CD14-positive monocyte (primary cell): Measurements from ENCODE around the gene RGS14. TPM values are rescaled to one million over a fixed set of nuclear protein-coding genes. Genes with fewer than 3 reads are reported as not detected.

Experiments used
- DNase-seq, 3 donors: peaks; one replicate each; pipeline ENCODE4 v3.0.0-alpha.2; 2011 to 2022
- H2AFZ ChIP-seq: 2 replicates; pipeline ENCODE4 v1.6.0; 2012; ENCODE audit warnings: mild to moderate bottlenecking, low read depth, low read length, inconsistent platforms; ENCODE audit not compliant: insufficient read depth, poor library complexity, severe bottlenecking
- H3K27ac ChIP-seq, 2 donors: 1 replicate in 1 of 2; 2 replicates in 1 of 2; pipeline ENCODE4 v1.5.1; 2012 to 2013; ENCODE audit warnings: low read length in 2 of 2, control low read depth in 1 of 2, inconsistent platforms in 1 of 2, low read depth in 1 of 2, mild to moderate bottlenecking in 1 of 2
- H3K27me3 ChIP-seq, 2 donors: one replicate each; pipeline versions ENCODE4 v1.6.0 to v1.6.1; 2011 to 2013; ENCODE audit warnings: low read length in 2 of 2; ENCODE audit not compliant: control insufficient read depth in 2 of 2, insufficient read depth in 2 of 2
- H3K36me3 ChIP-seq, 2 donors: replicated peaks in 1 of 2; 1 replicate in 1 of 2; 2 replicates in 1 of 2; pipeline versions ENCODE4 v1.5.1 to v1.6.1; 2012 to 2013; ENCODE audit warnings: low read length in 2 of 2, control low read depth in 1 of 2, inconsistent platforms in 1 of 2, mild to moderate bottlenecking in 1 of 2; ENCODE audit not compliant: insufficient read depth in 2 of 2, control insufficient read depth in 1 of 2
- H3K4me1 ChIP-seq, 2 donors: 1 replicate in 1 of 2; 2 replicates in 1 of 2; pipeline versions ENCODE4 v1.5.1 to v1.6.1; 2012 to 2013; ENCODE audit warnings: low read length in 2 of 2, control low read depth in 1 of 2, inconsistent platforms in 1 of 2, mild to moderate bottlenecking in 1 of 2, moderate library complexity in 1 of 2; ENCODE audit not compliant: insufficient read depth in 2 of 2, control insufficient read depth in 1 of 2
- H3K4me2 ChIP-seq: replicated peaks from 2 replicates; pipeline ENCODE3; 2012; ENCODE audit warnings: low read length, moderate library complexity, mild to moderate bottlenecking; ENCODE audit not compliant: poor library complexity, severe bottlenecking; ENCODE audit errors: extremely low read depth
- H3K4me3 ChIP-seq, 3 experiments: fragments of 200-600 bp in 1 of 3; sonication (generic) in 1 of 3; replicated peaks in 1 of 3; 1 replicate in 2 of 3; 2 replicates in 1 of 3; pipeline ENCODE4 v1.5.1; 2011 to 2013; ENCODE audit warnings: low read length in 3 of 3, mild to moderate bottlenecking in 3 of 3, control low read depth in 2 of 3, low read depth in 2 of 3, inconsistent platforms in 1 of 3, moderate library complexity in 1 of 3
- H3K79me2 ChIP-seq: 2 replicates; pipeline ENCODE4 v1.6.0; 2012; ENCODE audit warnings: mild to moderate bottlenecking, control low read depth, inconsistent platforms, low read length, moderate library complexity; ENCODE audit not compliant: insufficient read depth
- H3K9ac ChIP-seq: 2 replicates; pipeline ENCODE4 v1.6.0; 2017; ENCODE audit warnings: low read length, mild to moderate bottlenecking; ENCODE audit not compliant: insufficient read depth, poor library complexity, severe bottlenecking
- H3K9me3 ChIP-seq, 2 donors: replicated peaks in 1 of 2; 1 replicate in 1 of 2; 2 replicates in 1 of 2; pipeline versions ENCODE4 v1.5.1 to v1.6.1; 2012 to 2013; ENCODE audit warnings: low read length in 2 of 2, control low read depth in 1 of 2; ENCODE audit not compliant: control insufficient read depth in 1 of 2, insufficient read depth in 1 of 2
- H4K20me1 ChIP-seq: 2 replicates; pipeline ENCODE4 v1.6.0; 2012; ENCODE audit warnings: mild to moderate bottlenecking, low read length, control low read depth, moderate library complexity; ENCODE audit not compliant: insufficient read depth
- H3K27ac Mint-ChIP-seq, 7 donors: one replicate each; pipeline ENCODE4 v1.8.0; 2020; ENCODE audit warnings: mild to moderate bottlenecking in 7 of 7, mixed read lengths in 7 of 7, moderate library complexity in 6 of 7, inconsistent platforms in 2 of 7
- H3K27me3 Mint-ChIP-seq, 3 donors: one replicate each; pipeline ENCODE4 v1.8.0; 2021 to 2022; ENCODE audit warnings: low read depth in 3 of 3, mild to moderate bottlenecking in 3 of 3, mixed read lengths in 3 of 3, moderate library complexity in 3 of 3, inconsistent platforms in 1 of 3
- H3K36me3 Mint-ChIP-seq, 2 donors: one replicate each; pipeline ENCODE4 v1.8.0; 2020; ENCODE audit warnings: mixed read lengths in 2 of 2, inconsistent platforms in 1 of 2, mild to moderate bottlenecking in 1 of 2
- H3K4me1 Mint-ChIP-seq: one replicate; pipeline ENCODE4 v1.8.0; 2020; ENCODE audit warnings: mild to moderate bottlenecking, mixed read lengths
- H3K4me3 Mint-ChIP-seq, 2 donors: one replicate each; pipeline ENCODE4 v1.8.0; 2020; ENCODE audit warnings: mild to moderate bottlenecking in 2 of 2, mixed read lengths in 2 of 2, moderate library complexity in 1 of 2
- H3K9me3 Mint-ChIP-seq, 7 donors: one replicate each; pipeline ENCODE4 v1.8.0; 2020 to 2022; ENCODE audit warnings: mixed read lengths in 7 of 7, mild to moderate bottlenecking in 6 of 7, moderate library complexity in 6 of 7, inconsistent platforms in 2 of 7
- CTCF ChIP-seq: fragments of 200-600 bp; IDR thresholded peaks from one replicate; pipeline ENCODE4 v1.8.0; 2022; ENCODE audit warnings: antibody characterized with exemption, mild to moderate bottlenecking
- WGBS: methylation state at CpG from one replicate; pipeline ENCODE4 v1.1.5; 2013; ENCODE audit warnings: missing lambda C conversion rate; ENCODE audit not compliant: insufficient coverage; 5-methylcytosine and 5-hydroxymethylcytosine counted together
- intact Hi-C, 2 donors: fragments of 100-400 bp; cut with micrococcal nuclease; formaldehyde crosslinking; loops; one replicate each; pipeline versions ENCODE4 v1.15.0 to v1.15.1; 2023
- polyA plus RNA-seq, 3 donors: library from polyadenylated mRNA; depleted of rRNA in 1 of 3; unstranded in 2 of 3; stranded (reverse) in 1 of 3; fragments of 300-500 nt in 2 of 3; fragments of >200 nt in 1 of 3; fragmentation: Illumina TruSeq in 2 of 3; gene quantifications; 1 replicate in 2 of 3; 2 replicates in 1 of 3; pipeline ENCODE4 v1.2.3, GENCODE V29; 2012 to 2021

Gene RGS14
- polyA plus RNA-seq, 3 donors: 35.4 to 186 (median 43.5) TPM

- H3K27ac ChIP-seq: peak overlapping the region in 1 of 2 donors; percentile 47
- 82% methylated on average over 2 of the region's 3 CpGs for WGBS
Measured at GRCh38 chr5:177354256-177354655, 3.5 kb upstream of the RGS14 start.

GRCh38 chr5:177354711-177355110, 3.0 kb upstream of the RGS14 start:
- peak overlapping the region; percentile 17 to 47 for H3K27ac ChIP-seq
- peaks cover 0 to 2% (median 1%) of the 10 kb centered on the region in 3 donors for H3K27me3 Mint-ChIP-seq
- intact Hi-C loops: loop anchor here in 1 of 2 donors (5.0 kb wide), 1 partner anchor 47 kb away; no protein-coding TSS in a partner anchor

More at GRCh38 chr5:177354256-177354655, 3.5 kb upstream of the RGS14 start:
- no peak for TF ChIP-seq CTCF
- Histone ChIP-seq H3K4me1 (peaks cover 84 to 95% of the 10 kb centered on the region in 2 donors), H3K9me3 (peaks cover 0 to 7% of the 10 kb centered on the region in 2 donors), H3K36me3 (peaks cover 6 to 9% of the 10 kb centered on the region in 2 donors), H2AFZ (no peak overlapping the region), H3K4me3 (peak overlapping the region in 1 of 3 experiments; percentile 34), H4K20me1 (peaks cover 32% of the 10 kb centered on the region), H3K27me3 (no peaks in the 10 kb centered on the region), H3K79me2 (peaks cover 44% of the 10 kb centered on the region), H3K9ac (no peak overlapping the region), H3K4me2 (no peak overlapping the region)
- peaks cover 3 to 11% (median 7%) of the 10 kb centered on the region in 7 donors for H3K9me3 Mint-ChIP-seq
- DNase-seq: no peak
- intact Hi-C loops: loop anchor here in 1 of 2 donors (5.0 kb wide), 1 partner anchor 47 kb away; no protein-coding TSS in a partner anchor
- H3K27ac Mint-ChIP-seq: peak overlapping the region in 3 of 7 donors; percentile 39 to 68 (median 52)
- H3K4me3 Mint-ChIP-seq: peak overlapping the region in 1 of 2 donors; percentile 63
- H3K27me3 Mint-ChIP-seq: peaks cover 0 to 2% (median 1%) of the 10 kb centered on the region in 3 donors
- peaks cover 84% of the 10 kb centered on the region for H3K4me1 Mint-ChIP-seq
- H3K36me3 Mint-ChIP-seq: peaks cover 11 to 18% of the 10 kb centered on the region in 2 donors

More at GRCh38 chr5:177354711-177355110, 3.0 kb upstream of the RGS14 start:
- H4K20me1 ChIP-seq: peaks cover 32% of the 10 kb centered on the region
- no peak for TF ChIP-seq CTCF
- peaks cover 11 to 21% of the 10 kb centered on the region in 2 donors for H3K36me3 Mint-ChIP-seq
- WGBS: 67% methylated on average over 3 of the region's 3 CpGs
- H3K27me3 ChIP-seq: no peaks in the 10 kb centered on the region
- H3K9me3 ChIP-seq: peaks cover 0 to 7% of the 10 kb centered on the region in 2 donors
- peaks cover 88 to 95% of the 10 kb centered on the region in 2 donors for H3K4me1 ChIP-seq
- peak overlapping the region; percentile 26 to 69 (median 52) for H3K27ac Mint-ChIP-seq
- H3K9ac ChIP-seq: no peak overlapping the region
- H3K36me3 ChIP-seq: peaks cover 4 to 5% of the 10 kb centered on the region in 2 donors
- H3K4me2 ChIP-seq: peak overlapping the region; percentile 35
- H3K9me3 Mint-ChIP-seq: peaks cover 3 to 11% (median 7%) of the 10 kb centered on the region in 7 donors
- H3K4me1 Mint-ChIP-seq: peaks cover 85% of the 10 kb centered on the region
- H3K79me2 ChIP-seq: peaks cover 44% of the 10 kb centered on the region
- H3K4me3 ChIP-seq: peak overlapping the region in 1 of 3 experiments; percentile 34
- peak in 2 of 3 donors; percentile 41 to 57 for DNase-seq
- peak overlapping the region in 1 of 2 donors; percentile 63 for H3K4me3 Mint-ChIP-seq
- peak overlapping the region; percentile 39 for H2AFZ ChIP-seq
